ENCODE measurements around the gene NAALADL2. TPM values are rescaled to one million over a fixed set of nuclear protein-coding genes. Genes with fewer than 3 reads are reported as not detected.

The NAALADL2 gene
- total RNA-seq, 1 donor, result 23.5 TPM

DNA sequence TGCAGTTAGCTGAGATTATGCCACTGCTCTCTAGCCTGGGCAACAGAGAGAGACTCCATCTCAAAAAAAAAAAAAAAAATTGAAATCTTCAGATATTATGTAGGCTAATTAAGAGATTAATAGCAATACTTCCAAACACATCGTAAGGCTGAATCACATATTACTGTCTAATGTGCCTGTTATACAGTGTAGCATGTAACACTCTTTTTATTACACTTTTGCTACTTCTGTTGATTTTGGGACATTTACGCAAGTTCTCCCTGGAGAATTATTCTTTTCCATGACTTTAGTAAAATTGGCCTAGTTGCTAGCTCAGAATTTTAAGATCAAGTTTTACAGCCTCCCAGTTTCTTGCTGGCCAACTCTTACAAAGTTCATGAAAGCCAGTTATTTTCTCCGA, 605.2 kb downstream of the NAALADL2 start:
- Histone ChIP-seq H3K4me2 (ENCODE audit: insufficient read depth, low read length) (no peak overlapping the region), H3K4me1 (ENCODE audit: insufficient read depth, low read length) (no peaks in the 10 kb centered on the region), H3K79me2 (ENCODE audit: insufficient read depth, low read length) (no peaks in the 10 kb centered on the region), H3K36me3 (ENCODE audit: insufficient read depth, low read length) (no peaks in the 10 kb centered on the region), H2AFZ (ENCODE audit: low read length) (no peak overlapping the region), H4K20me1 (ENCODE audit: insufficient read depth, low read length) (no peaks in the 10 kb centered on the region), H3K27ac (ENCODE audit: low read depth, low read length) (no peak overlapping the region), H3K9me3 (ENCODE audit: low read depth, low read length) (no peaks in the 10 kb centered on the region), H3K27me3 (ENCODE audit: insufficient read depth, low read length) (no peaks in the 10 kb centered on the region), H3K4me3 (ENCODE audit: insufficient read depth, low read length) (no peak overlapping the region)
- TF ChIP-seq, protein P1, sequence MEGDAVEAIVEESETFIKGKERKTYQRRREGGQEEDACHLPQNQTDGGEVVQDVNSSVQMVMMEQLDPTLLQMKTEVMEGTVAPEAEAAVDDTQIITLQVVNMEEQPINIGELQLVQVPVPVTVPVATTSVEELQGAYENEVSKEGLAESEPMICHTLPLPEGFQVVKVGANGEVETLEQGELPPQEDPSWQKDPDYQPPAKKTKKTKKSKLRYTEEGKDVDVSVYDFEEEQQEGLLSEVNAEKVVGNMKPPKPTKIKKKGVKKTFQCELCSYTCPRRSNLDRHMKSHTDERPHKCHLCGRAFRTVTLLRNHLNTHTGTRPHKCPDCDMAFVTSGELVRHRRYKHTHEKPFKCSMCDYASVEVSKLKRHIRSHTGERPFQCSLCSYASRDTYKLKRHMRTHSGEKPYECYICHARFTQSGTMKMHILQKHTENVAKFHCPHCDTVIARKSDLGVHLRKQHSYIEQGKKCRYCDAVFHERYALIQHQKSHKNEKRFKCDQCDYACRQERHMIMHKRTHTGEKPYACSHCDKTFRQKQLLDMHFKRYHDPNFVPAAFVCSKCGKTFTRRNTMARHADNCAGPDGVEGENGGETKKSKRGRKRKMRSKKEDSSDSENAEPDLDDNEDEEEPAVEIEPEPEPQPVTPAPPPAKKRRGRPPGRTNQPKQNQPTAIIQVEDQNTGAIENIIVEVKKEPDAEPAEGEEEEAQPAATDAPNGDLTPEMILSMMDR (IDR thresholded peaks at IDR 0.05; ENCODE audit: extremely low read depth, low read depth, low read length), result no peak
- no peak for DNase-seq (ENCODE audit: insufficient read length, low spot score, missing footprints)

DNA sequence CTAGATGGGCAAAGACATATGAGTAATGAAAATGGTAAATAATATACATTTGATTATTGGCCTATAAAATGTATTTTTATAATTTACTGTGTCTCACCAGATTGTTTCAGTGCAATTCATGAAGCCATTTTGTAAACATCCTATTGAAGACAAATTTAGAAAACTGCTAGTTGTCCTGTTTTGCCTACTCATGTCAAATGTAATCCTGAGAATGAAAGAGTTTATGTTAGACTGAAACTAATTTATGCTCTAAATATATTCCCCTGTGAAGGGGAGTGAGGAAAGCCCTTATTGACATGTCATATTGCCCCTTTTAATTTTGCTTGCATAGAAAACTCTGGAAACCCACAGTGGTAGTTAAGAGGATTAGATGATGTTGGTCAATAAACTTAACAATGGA, 610.0 kb downstream of the NAALADL2 start:
- Histone ChIP-seq H3K4me2 (ENCODE audit: insufficient read depth, low read length) (no peak overlapping the region), H3K4me1 (ENCODE audit: insufficient read depth, low read length) (no peaks in the 10 kb centered on the region), H3K27ac (ENCODE audit: low read depth, low read length) (no peak overlapping the region), H3K27me3 (ENCODE audit: insufficient read depth, low read length) (no peaks in the 10 kb centered on the region), H3K9me3 (ENCODE audit: low read depth, low read length) (no peaks in the 10 kb centered on the region), H3K36me3 (ENCODE audit: insufficient read depth, low read length) (no peaks in the 10 kb centered on the region), H4K20me1 (ENCODE audit: insufficient read depth, low read length) (no peaks in the 10 kb centered on the region), H2AFZ (ENCODE audit: low read length) (no peak overlapping the region), H3K79me2 (ENCODE audit: insufficient read depth, low read length) (no peaks in the 10 kb centered on the region), H3K4me3 (ENCODE audit: insufficient read depth, low read length) (no peak overlapping the region)
- TF ChIP-seq, protein P1 (IDR thresholded peaks at IDR 0.05; ENCODE audit: extremely low read depth, low read depth, low read length), result no peak
- DNase-seq (ENCODE audit: insufficient read length, low spot score, missing footprints), result no peak

DNA sequence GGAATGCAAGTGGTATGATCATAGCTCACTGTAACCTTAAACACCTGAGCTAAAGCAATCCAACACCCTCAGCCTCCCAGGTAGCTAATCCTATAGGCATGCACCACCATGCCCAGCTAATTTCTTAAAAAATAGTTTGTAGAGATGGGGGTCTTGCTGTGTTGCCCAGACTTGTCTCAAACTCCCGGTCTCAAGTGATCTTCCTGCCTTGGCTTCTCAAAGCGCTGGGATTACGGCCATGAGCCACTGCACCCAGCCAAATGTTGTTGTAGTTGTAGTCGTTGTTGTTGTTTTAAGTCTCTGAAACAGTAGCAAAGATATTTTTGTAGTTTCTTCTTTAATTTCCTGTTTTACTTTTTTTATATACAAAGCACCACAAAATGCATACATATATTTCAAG, 616.6 kb downstream of the NAALADL2 start:
- DNase-seq (ENCODE audit: insufficient read length, low spot score, missing footprints), result no peak
- H3K9me3 ChIP-seq (ENCODE audit: low read depth, low read length), result no peaks in the 10 kb centered on the region
- H3K4me1 ChIP-seq (ENCODE audit: insufficient read depth, low read length), result no peaks in the 10 kb centered on the region
- no peak overlapping the region for H3K27ac ChIP-seq (ENCODE audit: low read depth, low read length)
- H3K79me2 ChIP-seq (ENCODE audit: insufficient read depth, low read length), result no peaks in the 10 kb centered on the region
- no peaks in the 10 kb centered on the region for H3K27me3 ChIP-seq (ENCODE audit: insufficient read depth, low read length)
- H3K36me3 ChIP-seq (ENCODE audit: insufficient read depth, low read length), result no peaks in the 10 kb centered on the region
- no peaks in the 10 kb centered on the region for H4K20me1 ChIP-seq (ENCODE audit: insufficient read depth, low read length)
- no peak overlapping the region for H3K4me2 ChIP-seq (ENCODE audit: insufficient read depth, low read length)
- TF ChIP-seq, protein P1 (IDR thresholded peaks at IDR 0.05; ENCODE audit: extremely low read depth, low read depth, low read length), result no peak
- no peak overlapping the region for H2AFZ ChIP-seq (ENCODE audit: low read length)
- H3K4me3 ChIP-seq (ENCODE audit: insufficient read depth, low read length), result no peak overlapping the region

DNA sequence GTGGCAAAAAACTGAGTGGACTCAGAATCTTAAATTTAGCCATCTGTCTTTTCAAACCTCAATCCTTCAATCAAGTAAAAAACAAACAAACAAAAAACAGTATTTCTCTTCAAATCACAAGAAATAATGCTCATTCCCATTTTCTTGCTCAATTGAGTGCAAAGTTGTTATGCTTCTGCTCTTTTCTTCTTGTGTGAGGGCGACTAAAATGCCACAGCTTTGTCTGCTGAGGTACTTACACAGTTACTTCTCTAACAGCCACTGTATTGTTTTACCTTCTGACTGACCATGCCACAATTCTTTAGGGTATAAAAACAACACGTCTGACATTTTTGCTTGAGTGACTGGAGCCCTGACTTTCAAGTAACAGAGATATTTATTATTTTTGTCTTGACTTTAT, 617.4 kb downstream of the NAALADL2 start:
- no peaks in the 10 kb centered on the region for H3K9me3 ChIP-seq (ENCODE audit: low read depth, low read length)
- TF ChIP-seq, protein P1 (IDR thresholded peaks at IDR 0.05; ENCODE audit: extremely low read depth, low read depth, low read length), result no peak
- H3K27ac ChIP-seq (ENCODE audit: low read depth, low read length), result no peak overlapping the region
- H4K20me1 ChIP-seq (ENCODE audit: insufficient read depth, low read length), result no peaks in the 10 kb centered on the region
- H3K4me2 ChIP-seq (ENCODE audit: insufficient read depth, low read length), result no peak overlapping the region
- no peaks in the 10 kb centered on the region for H3K79me2 ChIP-seq (ENCODE audit: insufficient read depth, low read length)
- H3K4me1 ChIP-seq (ENCODE audit: insufficient read depth, low read length), result no peaks in the 10 kb centered on the region
- peak overlapping the region; percentile 18 for H2AFZ ChIP-seq (ENCODE audit: low read length)
- no peaks in the 10 kb centered on the region for H3K36me3 ChIP-seq (ENCODE audit: insufficient read depth, low read length)
- no peak for DNase-seq (ENCODE audit: insufficient read length, low spot score, missing footprints)
- H3K4me3 ChIP-seq (ENCODE audit: insufficient read depth, low read length), result no peak overlapping the region
- H3K27me3 ChIP-seq (ENCODE audit: insufficient read depth, low read length), result no peaks in the 10 kb centered on the region

Data from osteoblast (primary cell).